ENCODE results near the gene EYS.

The EYS gene

GRCh38 chr6:64683682-64684081, 1023.3 kb downstream of the EYS start:
- TF ChIP-seq, protein P1, sequence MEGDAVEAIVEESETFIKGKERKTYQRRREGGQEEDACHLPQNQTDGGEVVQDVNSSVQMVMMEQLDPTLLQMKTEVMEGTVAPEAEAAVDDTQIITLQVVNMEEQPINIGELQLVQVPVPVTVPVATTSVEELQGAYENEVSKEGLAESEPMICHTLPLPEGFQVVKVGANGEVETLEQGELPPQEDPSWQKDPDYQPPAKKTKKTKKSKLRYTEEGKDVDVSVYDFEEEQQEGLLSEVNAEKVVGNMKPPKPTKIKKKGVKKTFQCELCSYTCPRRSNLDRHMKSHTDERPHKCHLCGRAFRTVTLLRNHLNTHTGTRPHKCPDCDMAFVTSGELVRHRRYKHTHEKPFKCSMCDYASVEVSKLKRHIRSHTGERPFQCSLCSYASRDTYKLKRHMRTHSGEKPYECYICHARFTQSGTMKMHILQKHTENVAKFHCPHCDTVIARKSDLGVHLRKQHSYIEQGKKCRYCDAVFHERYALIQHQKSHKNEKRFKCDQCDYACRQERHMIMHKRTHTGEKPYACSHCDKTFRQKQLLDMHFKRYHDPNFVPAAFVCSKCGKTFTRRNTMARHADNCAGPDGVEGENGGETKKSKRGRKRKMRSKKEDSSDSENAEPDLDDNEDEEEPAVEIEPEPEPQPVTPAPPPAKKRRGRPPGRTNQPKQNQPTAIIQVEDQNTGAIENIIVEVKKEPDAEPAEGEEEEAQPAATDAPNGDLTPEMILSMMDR (IDR thresholded peaks at IDR 0.05): no peak

- TF ChIP-seq, protein P1 (IDR thresholded peaks at IDR 0.05): no peak
Measured at GRCh38 chr6:64681416-64682160, 1025.4 kb downstream of the EYS start.

DNA sequence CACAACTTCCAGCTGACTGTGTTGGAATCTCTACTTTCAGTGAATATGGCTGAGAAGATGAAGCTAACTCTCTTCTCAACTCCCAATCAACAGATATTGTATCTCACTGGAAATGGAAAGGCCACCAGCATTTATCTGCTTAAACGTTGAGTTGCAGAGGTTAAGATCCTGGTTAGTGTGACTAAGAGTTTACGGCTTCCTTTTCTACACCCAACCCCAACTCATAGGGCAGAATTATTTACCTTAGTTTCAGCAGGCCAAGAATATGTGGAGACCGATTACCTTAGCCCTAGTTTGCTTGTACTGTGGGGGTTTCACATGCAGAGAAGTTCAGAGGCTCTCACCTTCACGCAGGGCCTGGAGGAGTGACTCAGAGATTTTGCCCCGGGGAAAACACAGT, 1026.6 kb downstream of the EYS start:
- TF ChIP-seq, protein P1 (IDR thresholded peaks at IDR 0.05): no peak

DNA sequence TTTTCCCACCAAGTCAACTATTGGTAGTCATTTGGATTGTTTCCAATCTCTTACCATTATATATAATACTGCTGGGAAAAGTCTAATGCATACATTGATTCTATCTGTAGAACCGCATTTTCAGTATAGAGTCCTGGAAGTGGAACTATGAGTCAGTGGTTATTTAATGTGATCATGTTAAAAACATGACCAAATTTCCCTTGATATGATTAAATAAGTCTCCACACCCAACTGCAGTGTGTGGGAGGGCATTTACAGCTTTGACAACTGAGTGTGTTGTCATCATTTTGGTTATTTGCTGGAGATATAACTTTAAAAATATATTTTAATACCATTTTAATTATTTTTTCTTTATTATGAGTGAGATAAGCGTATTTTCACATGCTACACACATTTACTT, 1027.6 kb downstream of the EYS start:
- TF ChIP-seq, protein P1 (IDR thresholded peaks at IDR 0.05): no peak

DNA sequence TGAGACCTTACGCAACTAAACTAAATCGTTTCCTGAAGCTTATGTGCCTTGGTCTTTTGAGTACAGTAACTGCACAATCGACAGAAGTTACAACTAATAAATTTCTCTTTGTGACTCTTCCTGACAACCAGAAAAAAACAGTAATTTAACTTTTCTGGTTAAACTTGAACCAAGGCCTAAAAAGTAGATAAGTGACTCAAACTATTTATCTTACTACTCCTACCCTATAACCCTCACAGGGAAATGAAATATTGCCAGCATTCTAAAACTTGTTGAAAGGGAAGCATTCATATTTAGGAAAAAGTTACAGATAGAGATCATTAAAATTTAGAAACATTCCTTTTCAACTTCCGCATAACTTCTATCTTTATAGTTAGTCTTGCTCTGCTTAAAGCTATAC, 1034.4 kb downstream of the EYS start:
- TF ChIP-seq, protein P1 (IDR thresholded peaks at IDR 0.05): no peak

GRCh38 chr6:64672131-64672530, 1034.9 kb downstream of the EYS start:
- TF ChIP-seq, protein P1 (IDR thresholded peaks at IDR 0.05): no peak

DNA sequence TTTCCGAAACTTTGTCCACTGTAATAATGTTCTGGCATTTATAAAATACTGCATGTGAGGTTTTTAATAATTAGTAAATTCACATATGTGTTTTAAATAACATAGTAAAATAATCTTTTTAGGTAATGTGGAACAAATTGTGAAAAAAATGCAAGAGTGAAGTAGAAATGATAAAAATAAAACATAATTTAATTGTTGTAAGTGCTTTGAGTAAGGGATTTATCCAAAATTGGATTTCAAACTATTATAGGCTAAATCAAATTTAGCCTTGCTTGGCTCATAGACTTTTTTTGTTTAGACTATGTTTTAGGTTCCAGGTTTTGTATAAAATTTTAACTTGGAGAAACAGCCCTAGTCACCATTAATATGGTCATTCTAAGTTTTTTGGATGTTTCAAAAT, 1041.9 kb downstream of the EYS start:
- TF ChIP-seq, protein P1 (IDR thresholded peaks at IDR 0.05): no peak

DNA sequence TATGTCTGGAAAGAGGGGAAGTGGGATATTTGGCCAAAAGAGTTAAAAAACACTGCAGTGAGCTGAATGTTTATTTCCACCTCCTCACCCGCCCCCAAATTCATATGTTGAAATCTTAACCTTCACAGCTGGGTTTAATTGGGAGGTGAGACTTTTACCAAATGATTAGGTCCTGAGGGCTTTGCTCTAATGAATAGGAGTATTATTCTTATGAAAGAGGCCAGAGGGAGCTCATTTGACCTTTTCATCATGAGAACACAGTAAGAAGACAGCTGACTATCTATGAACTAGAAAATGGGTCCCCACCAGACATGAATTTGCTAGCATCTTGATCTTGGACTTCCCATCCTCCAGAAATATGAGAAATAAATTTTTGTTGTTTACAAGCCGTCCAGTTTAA, 1042.5 kb downstream of the EYS start:
- TF ChIP-seq, protein P1 (IDR thresholded peaks at IDR 0.05): no peak

All from LNCAP (cell line).